OCI-LY3 (cell line): ENCODE results near the gene CACNB4.
"Not testable (repeated sequence)": the region's sequence is repeated elsewhere in the genome, so short reads cannot be mapped to it uniquely, and the experiment has no call there.

Experiments used
- EZH2phosphoT487 ChIP-seq: fragments of 200-600 bp; shearing (Covaris generic); IDR thresholded peaks from 2 replicates; pipeline ENCODE4 v1.6.1; 2018; ENCODE audit warnings: antibody characterized with exemption, mixed run types, low read depth
- TF ChIP-seq, protein P1 (sequence below): fragments of 200-600, 300-600 bp; sonication (generic); IDR thresholded peaks from 2 replicates; pipeline ENCODE4 v1.5.1; 2014; ENCODE audit warnings: antibody characterized with exemption, low read length, low read depth

DNA sequence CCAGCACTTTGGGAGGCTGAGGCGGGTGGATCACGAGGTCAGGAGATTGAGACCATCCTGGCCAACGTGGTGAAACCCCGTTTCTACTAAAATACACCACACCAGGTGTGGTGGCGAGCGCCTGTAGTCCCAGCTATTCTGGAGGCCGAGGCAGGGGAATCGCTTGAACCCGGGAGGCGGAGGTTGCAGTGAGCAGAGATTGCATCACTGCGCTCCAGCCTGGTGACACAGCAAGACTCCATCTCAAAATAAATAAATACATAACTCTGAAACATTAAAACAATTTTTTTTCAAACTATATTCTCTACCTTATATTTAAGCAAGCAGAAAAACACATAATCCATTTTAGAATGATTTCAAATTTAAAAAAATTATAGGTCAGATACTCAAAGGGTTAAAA is 77.8 kb downstream of the CACNB4 start:
- TF ChIP-seq, protein P1, sequence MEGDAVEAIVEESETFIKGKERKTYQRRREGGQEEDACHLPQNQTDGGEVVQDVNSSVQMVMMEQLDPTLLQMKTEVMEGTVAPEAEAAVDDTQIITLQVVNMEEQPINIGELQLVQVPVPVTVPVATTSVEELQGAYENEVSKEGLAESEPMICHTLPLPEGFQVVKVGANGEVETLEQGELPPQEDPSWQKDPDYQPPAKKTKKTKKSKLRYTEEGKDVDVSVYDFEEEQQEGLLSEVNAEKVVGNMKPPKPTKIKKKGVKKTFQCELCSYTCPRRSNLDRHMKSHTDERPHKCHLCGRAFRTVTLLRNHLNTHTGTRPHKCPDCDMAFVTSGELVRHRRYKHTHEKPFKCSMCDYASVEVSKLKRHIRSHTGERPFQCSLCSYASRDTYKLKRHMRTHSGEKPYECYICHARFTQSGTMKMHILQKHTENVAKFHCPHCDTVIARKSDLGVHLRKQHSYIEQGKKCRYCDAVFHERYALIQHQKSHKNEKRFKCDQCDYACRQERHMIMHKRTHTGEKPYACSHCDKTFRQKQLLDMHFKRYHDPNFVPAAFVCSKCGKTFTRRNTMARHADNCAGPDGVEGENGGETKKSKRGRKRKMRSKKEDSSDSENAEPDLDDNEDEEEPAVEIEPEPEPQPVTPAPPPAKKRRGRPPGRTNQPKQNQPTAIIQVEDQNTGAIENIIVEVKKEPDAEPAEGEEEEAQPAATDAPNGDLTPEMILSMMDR: not testable (repeated sequence)
- TF ChIP-seq EZH2phosphoT487: not testable (repeated sequence)
